Neuronal stem cell (in vitro differentiated cells): ENCODE data around the gene CORIN. TPM values are rescaled to one million over a fixed set of nuclear protein-coding genes. Genes with fewer than 3 reads are reported as not detected.
"Not testable (repeated sequence)": the region's sequence is repeated elsewhere in the genome, so short reads cannot be mapped to it uniquely, and the experiment has no call there.

Experiments used
- DNase-seq: peaks from one replicate; pipeline ENCODE4 v3.0.0-alpha.2; 2013; ENCODE audit warnings: low spot score
- H2AFZ ChIP-seq: one replicate; pipeline ENCODE4 v1.6.1; 2013; ENCODE audit warnings: mild to moderate bottlenecking, low read length, inconsistent platforms
- H2AK5ac ChIP-seq: 2 replicates; pipeline ENCODE4 v1.6.1; 2013; ENCODE audit warnings: low read depth, mild to moderate bottlenecking, inconsistent platforms, low read length, moderate library complexity, mixed read lengths
- H2BK120ac ChIP-seq: 2 replicates; pipeline ENCODE4 v1.6.1; 2013; ENCODE audit warnings: low read depth, mild to moderate bottlenecking, inconsistent platforms, low read length, moderate library complexity, mixed read lengths
- H2BK12ac ChIP-seq: one replicate; pipeline ENCODE4 v1.6.1; 2013; ENCODE audit warnings: low read length, inconsistent platforms
- H2BK15ac ChIP-seq: 2 replicates; pipeline ENCODE4 v1.6.1; 2013; ENCODE audit warnings: mild to moderate bottlenecking, low read length, inconsistent platforms, mixed read lengths
- H2BK5ac ChIP-seq: one replicate; pipeline ENCODE4 v1.6.1; 2013; ENCODE audit warnings: inconsistent platforms, mild to moderate bottlenecking, low read length, moderate library complexity
- H3K14ac ChIP-seq: one replicate; pipeline ENCODE4 v1.6.1; 2013; ENCODE audit warnings: low read length, inconsistent platforms
- H3K18ac ChIP-seq: 2 replicates; pipeline ENCODE4 v1.6.1; 2013; ENCODE audit warnings: low read length, inconsistent platforms
- H3K23ac ChIP-seq: 2 replicates; pipeline ENCODE4 v1.6.1; 2013; ENCODE audit warnings: low read depth, mild to moderate bottlenecking, mixed read lengths, low read length, inconsistent platforms; ENCODE audit not compliant: poor library complexity
- H3K27ac ChIP-seq: replicated peaks from 3 replicates; pipeline ENCODE4 v1.5.1; 2013; ENCODE audit warnings: low read length, inconsistent platforms
- H3K27me3 ChIP-seq, 3 experiments: 2 replicates each; pipeline ENCODE4 v1.6.1; 2013; ENCODE audit warnings: low read length in 3 of 3, mild to moderate bottlenecking in 2 of 3, inconsistent platforms in 1 of 3, low read depth in 1 of 3, mixed read lengths in 1 of 3, moderate library complexity in 1 of 3; ENCODE audit not compliant: control insufficient read depth in 3 of 3, insufficient read depth in 3 of 3
- H3K36me3 ChIP-seq, 2 donors: replicated peaks in 1 of 2; 2 replicates each; pipeline ENCODE4 v1.6.1; 2013; ENCODE audit warnings: low read length in 2 of 2; ENCODE audit not compliant: control insufficient read depth in 2 of 2, insufficient read depth in 2 of 2
- H3K4ac ChIP-seq: 2 replicates; pipeline ENCODE4 v1.6.1; 2013; ENCODE audit warnings: inconsistent platforms, mild to moderate bottlenecking, low read length, moderate library complexity
- H3K4me1 ChIP-seq, 2 donors: 1 replicate in 1 of 2; 2 replicates in 1 of 2; pipeline ENCODE4 v1.6.1; 2013; ENCODE audit warnings: low read length in 2 of 2, low read depth in 1 of 2; ENCODE audit not compliant: control insufficient read depth in 2 of 2, insufficient read depth in 1 of 2
- H3K4me2 ChIP-seq: one replicate; pipeline ENCODE4 v1.6.1; 2013; ENCODE audit warnings: mild to moderate bottlenecking, low read length, inconsistent platforms; ENCODE audit not compliant: insufficient read depth, poor library complexity, severe bottlenecking
- H3K4me3 ChIP-seq, 2 donors: 2 replicates each; pipeline ENCODE4 v1.5.1; 2013; ENCODE audit warnings: low read length in 2 of 2, mild to moderate bottlenecking in 2 of 2, inconsistent platforms in 1 of 2, moderate library complexity in 1 of 2
- H3K79me1 ChIP-seq: one replicate; pipeline ENCODE4 v1.6.1; 2013; ENCODE audit warnings: low read depth, mild to moderate bottlenecking, inconsistent platforms, low read length, moderate library complexity
- H3K9ac ChIP-seq: one replicate; pipeline ENCODE4 v1.6.1; 2013; ENCODE audit warnings: mild to moderate bottlenecking, low read depth, low read length, inconsistent platforms; ENCODE audit not compliant: poor library complexity
- H3K9me3 ChIP-seq, 2 donors: replicated peaks in 1 of 2; 2 replicates each; pipeline versions ENCODE3 to v1.6.1; 2013; ENCODE audit warnings: low read length in 2 of 2, mild to moderate bottlenecking in 2 of 2, inconsistent platforms in 1 of 2, low read depth in 1 of 2, mixed read lengths in 1 of 2, moderate library complexity in 1 of 2; ENCODE audit not compliant: control insufficient read depth in 2 of 2, insufficient read depth in 1 of 2
- H4K8ac ChIP-seq: one replicate; pipeline ENCODE4 v1.6.1; 2013; ENCODE audit warnings: low read depth, mild to moderate bottlenecking, inconsistent platforms, low read length, moderate library complexity
- H4K91ac ChIP-seq: one replicate; pipeline ENCODE4 v1.6.1; 2013; ENCODE audit warnings: low read length, low read depth, mild to moderate bottlenecking, inconsistent platforms; ENCODE audit not compliant: poor library complexity
- WGBS, 2 donors: extraction: QIAGEN DNeasy Blood & Tissue Kit; methylation state at CpG; one replicate each; pipeline ENCODE4 v1.1.7; 2013; ENCODE audit warnings: missing lambda C conversion rate in 2 of 2, mixed read lengths in 1 of 2; ENCODE audit not compliant: insufficient read length in 2 of 2, insufficient replicate concordance in 1 of 2; ENCODE audit errors: extremely low coverage in 2 of 2; 5-methylcytosine and 5-hydroxymethylcytosine counted together
- small RNA-seq: library from polyadenylated mRNA; stranded (forward); fragments of <200 nt; extraction: miRNeasy Mini kit (QIAGEN cat#:217004); gene quantifications from one replicate; pipeline ENCODE3, GENCODE V24; 2013; ENCODE audit not compliant: insufficient read depth

CORIN gene

DNA sequence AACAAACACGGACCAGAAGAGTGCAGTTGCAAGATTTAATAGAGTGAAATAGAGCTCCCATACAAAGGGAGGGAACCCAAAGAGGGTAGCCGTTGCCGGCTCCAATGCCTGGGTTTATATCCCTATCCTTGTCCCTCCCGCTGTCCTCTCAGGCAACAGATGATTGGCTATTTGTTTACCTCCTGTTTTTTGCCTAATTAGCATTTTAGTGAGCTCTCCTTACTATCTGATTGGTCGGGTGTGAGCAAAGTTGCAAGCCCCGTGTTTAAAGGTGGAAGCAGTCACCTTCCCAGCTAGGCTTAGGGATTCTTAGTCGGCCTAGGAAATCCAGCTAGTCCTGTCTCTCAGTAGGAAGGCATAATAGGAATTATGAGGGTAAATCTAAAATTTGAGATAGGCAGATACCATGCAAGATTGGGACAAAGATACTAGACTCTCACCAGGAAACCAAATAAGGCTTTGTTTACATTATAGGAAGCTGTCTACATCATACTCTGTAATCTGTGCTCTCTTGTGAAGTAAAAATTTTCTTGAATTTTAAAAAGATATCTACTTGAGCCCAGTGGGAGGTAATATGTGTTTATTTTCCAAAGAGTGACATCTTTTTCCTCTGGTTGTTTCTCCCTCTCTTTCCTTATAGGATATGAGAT lies 286.8 kb downstream of the CORIN start:
- Histone ChIP-seq H3K4ac (no peak overlapping the region), H3K4me2 (no peak overlapping the region), H3K4me3 (no peak overlapping the region), H4K91ac (no peak overlapping the region), H3K14ac (no peak overlapping the region), H3K18ac (no peak overlapping the region), H2BK120ac (no peak overlapping the region), H3K27me3 (no peaks in the 10 kb centered on the region), H3K9ac (no peak overlapping the region), H3K36me3 (no peaks in the 10 kb centered on the region), H2AK5ac (no peak overlapping the region), H2BK5ac (no peak overlapping the region), H2BK15ac (no peak overlapping the region), H2BK12ac (no peak overlapping the region), H4K8ac (no peak overlapping the region), H3K9me3 (no peaks in the 10 kb centered on the region), H2AFZ (no peak overlapping the region), H3K4me1 (no peaks in the 10 kb centered on the region), H3K27ac (no peak overlapping the region), H3K23ac (no peak overlapping the region), H3K79me1 (no peaks in the 10 kb centered on the region)
- no peak for DNase-seq
- no CpG with 5 or more reads among the region's 7 CpGs for WGBS, 2 donors

DNA sequence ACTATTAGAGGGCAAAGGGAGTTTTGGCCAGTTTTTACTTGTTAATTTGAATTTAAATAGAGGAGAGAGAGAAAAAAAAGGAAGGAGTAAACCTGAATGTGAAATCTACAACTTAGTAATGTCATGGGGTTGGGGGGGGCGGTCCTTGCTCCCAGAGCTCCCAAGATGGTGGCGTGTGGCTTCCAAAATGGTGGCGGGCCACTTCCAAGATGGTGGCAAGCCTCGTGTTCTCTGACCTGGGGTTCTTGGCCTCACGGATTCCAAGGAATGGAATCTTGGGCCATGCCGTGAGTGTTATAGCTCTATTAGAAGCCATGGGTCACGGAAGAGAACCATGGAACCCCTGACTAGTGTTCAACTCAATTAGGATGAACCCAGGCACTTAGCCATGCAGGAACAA lies 287.5 kb downstream of the CORIN start:
- not testable (repeated sequence) for H3K9ac ChIP-seq, H3K27me3 ChIP-seq, H2AFZ ChIP-seq, H3K27ac ChIP-seq, H3K79me1 ChIP-seq, H4K91ac ChIP-seq, H3K4me3 ChIP-seq, H3K36me3 ChIP-seq, H3K9me3 ChIP-seq, H3K4me2 ChIP-seq, H3K4me1 ChIP-seq, H4K8ac ChIP-seq, H2AK5ac ChIP-seq, H2BK5ac ChIP-seq, H3K23ac ChIP-seq, H2BK120ac ChIP-seq, H2BK15ac ChIP-seq, H3K4ac ChIP-seq, DNase-seq, H3K18ac ChIP-seq, H2BK12ac ChIP-seq, H3K14ac ChIP-seq
- no CpG with 5 or more reads among the region's 7 CpGs for WGBS, 2 donors

Small RNAs within 50 kb of the gene (small RNA-seq; reads per million reads assigned to genes)
- not detected for gene MIR8053
